ENCODE measurements around the gene PSD4.

- TF ChIP-seq TOX (CRISPR knock-in tag; IDR thresholded peaks at IDR 0.05; ENCODE audit: borderline replicate concordance) (no peak), ZNF565 (CRISPR knock-in tag; conservative IDR thresholded peaks at IDR 0.05; ENCODE audit: low read depth) (no peak)
Observed at GRCh38 chr2:113138428-113139322, 35.1 kb upstream of the PSD4 start.

All from SK-N-SH treated with all-trans-retinoic acid at 6 μM for 48 hours (cell line).